Activated B cell treated with CpG ODN at 0.5 μM for 24 hours (primary cell): ENCODE data around the gene ST6GALNAC3. TPM values are rescaled to one million over a fixed set of nuclear protein-coding genes. Genes with fewer than 3 reads are reported as not detected.

Source experiments
- ATAC-seq: fragments of 200-7000 bp; cut with Tn5 transposase; one replicate; pipeline ENCODE4 v1.10.0; 2021; ENCODE audit warnings: low read depth, mild to moderate bottlenecking, moderate library complexity
- CTCF ChIA-PET: fragments of 350-600 bp; sonication (Branson Sonifier 250); formaldehyde crosslinking; loops from one replicate; lab custom pipeline; 2021; ENCODE audit warnings: antibody characterized with exemption; lab: Charles Lee
- POLR2A ChIA-PET: fragments of 350-600 bp; sonication (Branson Sonifier 250); formaldehyde crosslinking; loops from one replicate; lab custom pipeline; 2021; ENCODE audit warnings: antibody characterized with exemption; lab: Charles Lee
- DNase-seq: peaks from one replicate; pipeline ENCODE4 v3.0.0; 2022
- H3K27ac Mint-ChIP-seq: one replicate; pipeline ENCODE4 v1.8.0; 2020; ENCODE audit warnings: mixed read lengths
- H3K27me3 Mint-ChIP-seq: one replicate; pipeline ENCODE4 v1.8.0; 2021; ENCODE audit warnings: mixed read lengths
- H3K36me3 Mint-ChIP-seq: one replicate; pipeline ENCODE4 v1.8.0; 2021; ENCODE audit warnings: low read depth, mixed read lengths
- H3K4me1 Mint-ChIP-seq: one replicate; pipeline ENCODE4 v1.8.0; 2021; ENCODE audit warnings: mixed read lengths
- H3K4me3 Mint-ChIP-seq: one replicate; pipeline ENCODE4 v1.8.0; 2020; ENCODE audit warnings: mild to moderate bottlenecking, mixed read lengths
- H3K9me3 Mint-ChIP-seq: one replicate; pipeline ENCODE4 v1.8.0; 2020; ENCODE audit warnings: mixed read lengths
- CTCF ChIP-seq: fragments of 200-600 bp; IDR thresholded peaks from one replicate; pipeline ENCODE4 v1.8.0; 2022; ENCODE audit warnings: antibody characterized with exemption, mild to moderate bottlenecking
- intact Hi-C: fragments of 100-400 bp; cut with micrococcal nuclease; formaldehyde crosslinking; loops from one replicate; pipeline ENCODE4 v1.15.1; 2024
- total RNA-seq: library from RNA; stranded (reverse); gene quantifications from 2 replicates; pipeline ENCODE4 v1.2.3, GENCODE V29; 2022

Gene ST6GALNAC3
- total RNA-seq, 1 donor from 2014 or later = 12.6 TPM

- no peak overlapping the region for H3K4me3 Mint-ChIP-seq
- ChIA-PET CTCF (no interaction called here), POLR2A (no interaction called here)
- no peak for TF ChIP-seq CTCF
- H3K9me3 Mint-ChIP-seq = no peaks in the 10 kb centered on the region
- intact Hi-C loops = no loop called here
- no peaks in the 10 kb centered on the region for H3K36me3 Mint-ChIP-seq
- H3K27ac Mint-ChIP-seq = no peak overlapping the region
- H3K27me3 Mint-ChIP-seq = no peaks in the 10 kb centered on the region
- ATAC-seq (no peak), DNase-seq (no peak)
- no peaks in the 10 kb centered on the region for H3K4me1 Mint-ChIP-seq
These were observed 395.6 kb downstream of the ST6GALNAC3 start for GRCh38 chr1:76470166-76470565.

- TF ChIP-seq CTCF = no peak
- ATAC-seq = no peak
- no peak overlapping the region for H3K27ac Mint-ChIP-seq
- intact Hi-C loops = no loop called here
- no peaks in the 10 kb centered on the region for H3K27me3 Mint-ChIP-seq
- no peak overlapping the region for H3K4me3 Mint-ChIP-seq
- no peaks in the 10 kb centered on the region for H3K9me3 Mint-ChIP-seq
- H3K4me1 Mint-ChIP-seq = no peaks in the 10 kb centered on the region
- POLR2A ChIA-PET = no interaction called here
- DNase-seq = no peak
- CTCF ChIA-PET = no interaction called here
- no peaks in the 10 kb centered on the region for H3K36me3 Mint-ChIP-seq
These were observed 397.0 kb downstream of the ST6GALNAC3 start for GRCh38 chr1:76471536-76471935.

DNA sequence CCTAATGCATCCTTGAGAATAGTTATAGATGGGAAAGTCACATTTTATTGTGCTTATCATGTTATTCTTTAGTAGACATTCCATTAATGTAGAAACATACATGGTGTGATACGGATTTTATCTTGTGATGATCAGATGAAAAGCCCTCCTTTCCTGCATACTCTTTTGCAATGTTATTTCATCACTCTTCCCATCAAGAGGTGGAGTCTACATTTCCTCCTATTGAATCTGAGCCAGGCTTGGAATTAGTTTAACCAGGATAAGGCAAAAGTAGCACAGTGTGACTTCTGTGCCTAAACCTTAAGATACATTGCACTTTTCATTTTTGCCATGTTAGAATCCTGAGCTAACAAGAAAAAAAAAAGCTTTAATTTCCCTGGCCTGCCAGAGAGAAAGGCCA lies 399.0 kb downstream of the ST6GALNAC3 start:
- CTCF ChIA-PET = no interaction called here
- intact Hi-C loops = no loop called here
- DNase-seq = no peak
- TF ChIP-seq CTCF = no peak
- POLR2A ChIA-PET = no interaction called here
- Mint-ChIP-seq H3K27ac (no peak overlapping the region), H3K4me3 (no peak overlapping the region), H3K27me3 (no peaks in the 10 kb centered on the region), H3K4me1 (no peaks in the 10 kb centered on the region), H3K36me3 (no peaks in the 10 kb centered on the region), H3K9me3 (no peaks in the 10 kb centered on the region)
- no peak for ATAC-seq

DNA sequence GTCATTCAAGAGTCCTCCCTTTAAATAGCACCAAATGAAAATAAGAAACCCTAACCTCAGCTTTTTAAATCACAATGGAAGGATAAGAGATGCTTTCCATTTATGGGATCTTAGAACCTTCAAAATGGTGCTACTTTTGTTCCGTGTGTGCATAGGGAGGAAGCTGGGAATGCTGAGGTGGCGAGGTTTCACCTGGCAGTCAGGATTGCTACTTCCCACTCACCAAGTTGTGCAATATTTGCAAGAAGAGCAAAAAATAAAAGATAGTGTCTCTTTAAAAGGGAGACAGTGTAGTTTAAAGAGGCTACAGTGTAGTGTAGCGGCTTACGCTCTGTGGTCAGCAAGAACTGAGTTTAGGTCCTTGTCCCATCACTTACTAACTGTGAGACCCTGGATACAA lies 400.4 kb downstream of the ST6GALNAC3 start:
- H3K27ac Mint-ChIP-seq = no peak overlapping the region
- CTCF ChIA-PET = no interaction called here
- no peaks in the 10 kb centered on the region for H3K4me1 Mint-ChIP-seq
- H3K9me3 Mint-ChIP-seq = peaks cover 3% of the 10 kb centered on the region
- TF ChIP-seq CTCF = no peak
- H3K27me3 Mint-ChIP-seq = no peaks in the 10 kb centered on the region
- H3K4me3 Mint-ChIP-seq = no peak overlapping the region
- POLR2A ChIA-PET = no interaction called here
- ATAC-seq = no peak
- intact Hi-C loops = no loop called here
- DNase-seq = no peak
- H3K36me3 Mint-ChIP-seq = no peaks in the 10 kb centered on the region

GRCh38 chr1:76477156-76477555 lies 402.6 kb downstream of the ST6GALNAC3 start:
- POLR2A ChIA-PET = no interaction called here
- ATAC-seq = no peak
- Mint-ChIP-seq H3K27ac (no peak overlapping the region), H3K9me3 (peaks cover 3% of the 10 kb centered on the region), H3K27me3 (no peaks in the 10 kb centered on the region), H3K4me1 (peaks cover 10% of the 10 kb centered on the region), H3K36me3 (no peaks in the 10 kb centered on the region), H3K4me3 (no peak overlapping the region)
- no peak for DNase-seq
- no peak for TF ChIP-seq CTCF
- intact Hi-C loops = no loop called here
- CTCF ChIA-PET = no interaction called here
